Measurements from ENCODE around the gene ZXDC. TPM values are rescaled to one million over a fixed set of nuclear protein-coding genes. Genes with fewer than 3 reads are reported as not detected.
A peak's percentile ranks its signal among the peaks of the same experiment; 100 is the strongest.

ZXDC gene
- total and polyA plus RNA-seq, 5 experiments from 2014 or later = 11.4 to 61.0 (median 27.0) TPM

- DNase-seq = no peak
- Mint-ChIP-seq H3K9me3 (peaks cover 0 to 2% (median 0%) of the 10 kb centered on the region in 9 donors), H3K27ac (no peak overlapping the region), H3K4me1 (peaks cover 0 to 2% (median 0%) of the 10 kb centered on the region in 4 donors), H3K27me3 (peaks cover 7 to 45% (median 20%) of the 10 kb centered on the region in 5 donors), H3K4me3 (no peak overlapping the region), H3K36me3 (peaks cover 0 to 2% (median 0%) of the 10 kb centered on the region in 3 donors)
- no peak for ATAC-seq
- POLR2A ChIA-PET = no interaction called here
Measured at GRCh38 chr3:126416943-126417342, 58.7 kb downstream of the ZXDC start.

DNA sequence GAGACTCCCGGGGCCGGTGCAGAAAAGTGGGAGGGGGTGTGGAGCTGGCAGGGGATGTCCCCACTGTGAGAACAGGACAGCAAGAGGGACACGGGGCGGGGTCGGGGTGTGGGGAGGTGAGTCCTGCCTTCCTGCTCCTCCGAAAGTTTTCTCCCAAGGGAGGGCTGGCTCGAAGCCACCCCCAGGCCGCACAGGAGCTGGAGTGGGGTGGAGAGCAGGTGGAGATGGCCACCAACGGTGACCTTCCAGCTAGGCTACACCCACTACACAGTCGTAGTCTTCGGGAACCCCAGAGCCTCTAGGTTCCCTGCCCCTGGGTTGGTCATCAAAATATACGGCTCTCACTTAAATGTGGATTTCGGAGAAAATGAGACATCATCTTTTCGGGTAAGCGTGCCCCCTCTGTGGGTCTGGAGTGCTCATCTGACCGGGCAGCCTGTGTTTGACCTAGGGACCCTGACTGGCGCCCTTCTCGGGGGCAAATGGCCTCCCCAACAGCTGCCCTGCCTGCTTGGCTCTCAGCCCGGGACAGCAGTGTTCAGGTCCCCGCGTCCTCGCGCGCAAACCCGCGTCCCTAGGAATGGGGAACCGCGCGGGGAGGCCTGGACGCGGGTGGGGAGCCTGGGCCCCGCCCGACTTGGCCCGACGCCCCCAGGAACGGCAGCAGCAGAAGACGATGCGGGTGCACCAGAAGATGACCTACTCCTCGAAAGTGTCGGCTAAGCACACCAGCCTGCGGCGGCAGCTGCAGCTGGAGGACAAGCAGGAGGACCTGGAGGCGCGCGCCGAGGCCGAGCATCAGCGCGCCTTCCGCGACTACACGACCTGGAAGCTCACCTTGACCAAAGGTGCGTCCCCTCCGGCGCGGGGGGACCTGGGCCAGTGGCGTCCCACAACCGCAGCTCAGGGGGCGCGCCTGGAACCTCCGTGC, 59.8 kb downstream of the ZXDC start:
- Mint-ChIP-seq H3K4me1 (peaks cover 0 to 5% (median 0%) of the 10 kb centered on the region in 4 donors), H3K27me3 (peaks cover 18 to 55% (median 30%) of the 10 kb centered on the region in 5 donors), H3K27ac (no peak overlapping the region), H3K36me3 (peaks cover 0 to 9% (median 3%) of the 10 kb centered on the region in 3 donors), H3K9me3 (peaks cover 0 to 10% (median 0%) of the 10 kb centered on the region in 9 donors), H3K4me3 (no peak overlapping the region)
- ATAC-seq (no peak), DNase-seq (peak in 1 of 10 donors; percentile 36)
- POLR2A ChIA-PET = no interaction called here

GRCh38 chr3:126414961-126415660, 60.6 kb downstream of the ZXDC start:
- H3K27ac Mint-ChIP-seq = no peak overlapping the region
- ATAC-seq = no peak

DNA sequence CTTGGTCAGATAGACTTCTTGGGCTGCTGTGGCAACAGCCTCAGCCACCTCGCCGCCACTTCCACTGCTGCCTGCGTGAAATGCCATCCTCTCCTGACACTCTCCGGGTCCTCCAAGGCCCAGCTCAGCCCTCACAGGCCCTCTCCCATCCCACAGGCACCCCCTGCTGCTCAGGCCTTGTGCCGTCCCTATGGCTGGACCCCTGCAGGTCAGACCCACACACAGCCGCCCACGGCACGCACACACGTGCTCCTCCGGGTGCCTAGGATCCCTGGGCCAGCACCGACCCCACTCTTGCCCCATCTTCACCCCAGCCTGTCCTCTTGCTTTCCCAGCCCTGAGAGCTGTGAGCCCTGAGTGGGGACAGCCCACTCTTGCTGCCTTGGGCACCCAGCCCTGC, 61.3 kb downstream of the ZXDC start:
- peaks cover 25 to 66% (median 42%) of the 10 kb centered on the region in 5 donors for H3K27me3 Mint-ChIP-seq

More at GRCh38 chr3:126414961-126415660, 60.6 kb downstream of the ZXDC start:
- DNase-seq = peak in 1 of 10 donors; percentile 4
- H3K36me3 Mint-ChIP-seq = peaks cover 0 to 9% (median 3%) of the 10 kb centered on the region in 3 donors
- POLR2A ChIA-PET = no interaction called here
- H3K27me3 Mint-ChIP-seq = peaks cover 23 to 63% (median 39%) of the 10 kb centered on the region in 5 donors
- H3K4me3 Mint-ChIP-seq = no peak overlapping the region
- peaks cover 0 to 5% (median 0%) of the 10 kb centered on the region in 4 donors for H3K4me1 Mint-ChIP-seq
- H3K9me3 Mint-ChIP-seq = peaks cover 0 to 10% (median 0%) of the 10 kb centered on the region in 9 donors

GRCh38 chr3:126413693-126414080, 62.0 kb downstream of the ZXDC start:
- POLR2A ChIA-PET = interaction anchor here (0.6 kb wide), 1 partner anchor 12 kb away, joined by 3 read pairs; no protein-coding TSS in a partner anchor
- Mint-ChIP-seq H3K4me3 (no peak overlapping the region), H3K9me3 (peaks cover 0 to 14% (median 0%) of the 10 kb centered on the region in 9 donors)

More for the DNA sequence above, 61.3 kb downstream of the ZXDC start:
- Mint-ChIP-seq H3K27ac (no peak overlapping the region), H3K4me3 (no peak overlapping the region), H3K36me3 (peaks cover 0 to 9% (median 3%) of the 10 kb centered on the region in 3 donors), H3K4me1 (peaks cover 0 to 5% (median 0%) of the 10 kb centered on the region in 4 donors), H3K9me3 (peaks cover 0 to 14% (median 0%) of the 10 kb centered on the region in 9 donors)
- no peak for ATAC-seq
- POLR2A ChIA-PET = no interaction called here
- DNase-seq = no peak

GRCh38 chr3:126412841-126413692, 62.6 kb downstream of the ZXDC start:
- POLR2A ChIA-PET = no interaction called here
- no peak for ATAC-seq
- no peak overlapping the region for H3K27ac Mint-ChIP-seq
- H3K4me1 Mint-ChIP-seq = peaks cover 0 to 7% (median 0%) of the 10 kb centered on the region in 4 donors
- H3K4me3 Mint-ChIP-seq = no peak overlapping the region
- H3K9me3 Mint-ChIP-seq = peaks cover 0 to 14% (median 0%) of the 10 kb centered on the region in 9 donors
- H3K27me3 Mint-ChIP-seq = peaks cover 29 to 75% (median 54%) of the 10 kb centered on the region in 5 donors
- peak in 1 of 10 donors; percentile 32 for DNase-seq
- H3K36me3 Mint-ChIP-seq = peaks cover 0 to 9% (median 3%) of the 10 kb centered on the region in 3 donors

More at GRCh38 chr3:126413693-126414080, 62.0 kb downstream of the ZXDC start:
- peaks cover 0 to 9% (median 3%) of the 10 kb centered on the region in 3 donors for H3K36me3 Mint-ChIP-seq
- peaks cover 0 to 7% (median 0%) of the 10 kb centered on the region in 4 donors for H3K4me1 Mint-ChIP-seq
- DNase-seq = no peak
- peaks cover 29 to 71% (median 48%) of the 10 kb centered on the region in 5 donors for H3K27me3 Mint-ChIP-seq
- no peak for ATAC-seq
- no peak overlapping the region for H3K27ac Mint-ChIP-seq

DNA sequence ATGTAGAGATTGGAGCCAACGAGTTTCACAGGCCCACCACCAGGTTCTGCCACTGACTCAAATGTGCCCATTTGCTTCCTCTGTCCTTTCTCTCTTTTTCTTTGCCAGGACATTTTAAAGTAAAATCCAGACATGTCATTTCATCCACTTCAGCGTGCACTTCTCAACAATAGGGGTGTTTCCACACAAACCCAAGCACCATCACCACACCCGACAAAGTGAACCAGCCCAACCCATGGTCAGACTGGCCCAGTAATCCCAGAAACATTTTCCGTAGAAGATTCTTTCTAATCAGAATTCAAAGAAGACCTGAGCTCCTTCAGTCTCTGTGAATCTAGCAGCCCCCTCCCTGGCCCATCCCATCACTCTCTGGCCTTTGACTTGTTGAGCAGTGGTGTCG, 67.6 kb downstream of the ZXDC start:
- no peak for DNase-seq
- no peak overlapping the region for H3K27ac Mint-ChIP-seq
- H3K4me3 Mint-ChIP-seq = no peak overlapping the region
- peaks cover 0 to 14% (median 0%) of the 10 kb centered on the region in 9 donors for H3K9me3 Mint-ChIP-seq
- peaks cover 0 to 9% (median 3%) of the 10 kb centered on the region in 3 donors for H3K36me3 Mint-ChIP-seq
- ATAC-seq = no peak
- peaks cover 0 to 7% (median 0%) of the 10 kb centered on the region in 4 donors for H3K4me1 Mint-ChIP-seq
- POLR2A ChIA-PET = no interaction called here
- peaks cover 28 to 69% (median 48%) of the 10 kb centered on the region in 5 donors for H3K27me3 Mint-ChIP-seq

DNA sequence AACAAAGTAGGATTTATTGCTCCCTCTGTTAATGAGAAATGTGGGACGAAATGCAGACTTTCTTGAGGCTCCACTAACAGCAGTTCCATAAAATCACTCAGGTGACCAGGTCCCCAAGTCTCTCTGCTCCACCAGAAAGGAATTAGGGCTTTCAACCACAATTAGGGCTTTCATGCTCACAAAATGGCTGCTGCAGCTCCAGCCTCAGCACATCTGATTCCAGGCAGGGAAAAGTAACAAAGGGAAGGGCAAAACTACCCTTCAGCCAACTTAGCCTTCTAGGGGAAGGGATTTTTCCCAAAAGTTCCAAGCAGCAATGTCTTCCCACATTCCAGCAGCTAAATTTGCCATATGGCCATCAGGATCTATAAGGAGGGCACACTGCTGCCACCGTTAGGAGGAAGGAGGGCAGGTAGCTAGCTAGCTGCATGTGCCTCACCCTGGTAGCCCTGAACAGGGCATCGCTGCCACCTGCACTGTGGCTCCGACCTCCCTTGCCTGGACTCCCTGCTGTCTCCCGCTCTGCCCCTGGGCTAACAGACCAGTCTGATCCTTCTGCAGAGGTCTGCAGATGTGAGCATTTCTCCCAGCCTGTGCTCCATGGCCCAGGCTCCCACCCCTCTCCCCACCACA, 68.2 kb downstream of the ZXDC start:
- Mint-ChIP-seq H3K27me3 (peaks cover 28 to 68% (median 49%) of the 10 kb centered on the region in 5 donors), H3K4me1 (peaks cover 0 to 7% (median 0%) of the 10 kb centered on the region in 4 donors)
- DNase-seq = peak in 1 of 10 donors; percentile 49

DNA sequence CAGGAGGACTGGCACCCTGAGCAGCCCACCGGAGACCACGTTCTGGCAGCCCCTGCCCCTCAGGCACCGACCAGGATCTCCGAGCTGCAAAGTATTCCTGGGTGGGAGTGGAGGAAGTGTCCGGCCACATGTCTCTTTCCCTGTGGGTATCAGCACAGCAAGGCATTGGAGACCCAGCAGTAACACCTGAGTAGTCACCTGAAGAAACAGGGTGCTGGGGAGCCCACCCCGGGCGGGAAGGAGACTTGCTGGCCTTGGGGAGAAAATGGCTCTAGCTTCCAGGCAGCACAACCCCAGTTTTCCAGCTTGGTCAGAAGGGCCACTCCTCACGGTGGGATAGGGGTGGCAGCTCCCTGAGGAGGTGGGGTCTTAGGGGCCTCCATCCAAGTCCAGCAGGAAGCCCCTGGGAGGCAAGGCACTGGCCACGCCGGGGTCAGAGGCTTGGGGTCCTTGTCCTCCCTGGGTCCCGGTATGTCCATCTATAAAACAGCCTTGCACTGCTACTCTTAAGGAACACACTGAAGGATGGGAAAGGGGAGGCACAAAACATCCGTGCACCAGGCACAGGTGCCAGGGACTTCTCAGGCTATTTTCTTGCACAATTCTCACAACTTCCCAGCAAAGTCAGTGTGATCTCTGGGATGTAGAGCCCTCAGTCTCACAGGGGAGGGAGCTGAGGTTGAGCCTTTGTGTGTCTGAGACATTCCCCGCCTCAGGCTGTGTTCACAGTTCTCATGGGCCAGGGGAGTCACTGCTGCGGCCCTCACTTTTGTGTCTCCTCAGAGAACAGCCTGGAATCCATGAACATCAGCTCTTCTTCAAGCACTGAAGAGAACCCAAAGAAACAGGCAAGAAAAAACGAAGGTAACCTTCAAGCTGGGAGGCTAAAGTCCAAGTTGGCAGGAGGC, 69.0 kb downstream of the ZXDC start:
- peak in 1 of 10 donors; percentile 58 for DNase-seq
- H3K36me3 Mint-ChIP-seq = peaks cover 0 to 4% (median under 1%) of the 10 kb centered on the region in 3 donors
- no peak overlapping the region for H3K27ac Mint-ChIP-seq
- H3K9me3 Mint-ChIP-seq = peaks cover 0 to 12% (median under 1%) of the 10 kb centered on the region in 9 donors
- peaks cover 0 to 3% (median 0%) of the 10 kb centered on the region in 4 donors for H3K4me1 Mint-ChIP-seq
- H3K4me3 Mint-ChIP-seq = no peak overlapping the region
- POLR2A ChIA-PET = no interaction called here
- no peak for ATAC-seq
- peaks cover 24 to 65% (median 49%) of the 10 kb centered on the region in 5 donors for H3K27me3 Mint-ChIP-seq

More for the DNA sequence above, 68.2 kb downstream of the ZXDC start:
- POLR2A ChIA-PET = no interaction called here
- Mint-ChIP-seq H3K4me3 (no peak overlapping the region), H3K9me3 (peaks cover 0 to 14% (median 2%) of the 10 kb centered on the region in 9 donors), H3K36me3 (peaks cover 0 to 9% (median 3%) of the 10 kb centered on the region in 3 donors), H3K27ac (no peak overlapping the region)
- ATAC-seq = no peak

- Mint-ChIP-seq H3K27me3 (peaks cover 7 to 40% (median 24%) of the 10 kb centered on the region in 5 donors), H3K4me3 (no peak overlapping the region), H3K36me3 (no peaks in the 10 kb centered on the region), H3K9me3 (peaks cover 0 to 2% (median 0%) of the 10 kb centered on the region in 9 donors), H3K4me1 (no peaks in the 10 kb centered on the region), H3K27ac (no peak overlapping the region)
- ATAC-seq = no peak
- DNase-seq = no peak
- POLR2A ChIA-PET = no interaction called here
Measured at GRCh38 chr3:126402666-126403302, 72.9 kb downstream of the ZXDC start.
